GM12878 (cell line): ENCODE results near the gene TMEM144. TPM values are rescaled to one million over a fixed set of nuclear protein-coding genes. Genes with fewer than 3 reads are reported as not detected.

Experiments
- ATAC-seq: fragments of 200-7000 bp; cut with Tn5 transposase; 3 replicates; pipeline ENCODE4 v1.9.1; 2020; ENCODE audit warnings: mild to moderate bottlenecking, moderate library complexity
- BruUV-seq: library from RNA; stranded (reverse); fragments of 400-500 nt; replicated peaks from 2 replicates; lab custom pipeline; 2021; lab: Mats Ljungman, UMichigan
- CTCF ChIA-PET: fragments of 300-600 bp; sonication (Branson Sonifier 250); formaldehyde crosslinking; extraction: SDS; loops from one replicate; lab custom pipeline; 2021; ENCODE audit warnings: inconsistent platforms; lab: Yijun Ruan, JAX
- POLR2A ChIA-PET: fragments of 350-600 bp; formaldehyde crosslinking; extraction: SDS; loops from one replicate; lab custom pipeline; 2021; ENCODE audit warnings: inconsistent platforms; lab: Charles Lee
- RAD21 ChIA-PET: fragments of 300-600 bp; sonication (Branson Sonifier 250); formaldehyde crosslinking; loops from one replicate; lab custom pipeline; 2023; ENCODE audit warnings: antibody characterized with exemption; ENCODE audit not compliant: unreplicated experiment; lab: Charles Lee
- SMC1A ChIA-PET: fragments of 300-600 bp; sonication (Branson Sonifier 250); formaldehyde crosslinking; loops from one replicate; lab custom pipeline; 2023; ENCODE audit not compliant: unreplicated experiment, uncharacterized antibody; lab: Charles Lee
- DNase-seq: peaks from one replicate; pipeline ENCODE4 v3.0.0-alpha.2; 2011; ENCODE audit warnings: low read depth, low spot score
- FAIRE-seq: peaks from 3 replicates; lab custom pipeline; 2011; peaks lifted over from hg19 to GRCh38; lab: Jason Lieb, UNC
- H2AFZ ChIP-seq: 2 replicates; pipeline ENCODE4 v1.6.0; 2011; ENCODE audit warnings: low read depth, low read length, control low read depth; ENCODE audit not compliant: control insufficient read depth
- H3K27ac ChIP-seq: 2 replicates; pipeline ENCODE4 v1.5.1; 2011; ENCODE audit warnings: control low read depth; ENCODE audit not compliant: control insufficient read depth, insufficient read depth
- H3K27me3 ChIP-seq, 2 experiments: replicated peaks in 1 of 2; 2 replicates each; pipeline versions ENCODE4 v1.6.0 to v1.6.1; 2011; ENCODE audit warnings: low read length in 1 of 2; ENCODE audit not compliant: control insufficient read depth in 2 of 2, insufficient read depth in 2 of 2
- H3K36me3 ChIP-seq, 2 experiments: 2 replicates each; pipeline ENCODE4 v1.5.1; 2011; ENCODE audit warnings: low read length in 1 of 2; ENCODE audit not compliant: control insufficient read depth in 2 of 2, insufficient read depth in 2 of 2
- H3K4me1 ChIP-seq: 2 replicates; pipeline ENCODE4 v1.6.1; 2011; ENCODE audit warnings: mild to moderate bottlenecking, low read length, moderate library complexity, mixed read lengths; ENCODE audit not compliant: control insufficient read depth, insufficient read depth
- H3K4me2 ChIP-seq: 2 replicates; pipeline ENCODE4 v1.6.0; 2011; ENCODE audit warnings: control low read depth; ENCODE audit not compliant: control insufficient read depth, insufficient read depth
- H3K4me3 ChIP-seq: fragments of 200-600 bp; sonication (generic); 2 replicates; pipeline ENCODE4 v1.5.1; 2016
- H3K79me2 ChIP-seq: 2 replicates; pipeline ENCODE4 v1.6.0; 2011; ENCODE audit warnings: low read length; ENCODE audit not compliant: control insufficient read depth, insufficient read depth
- H3K9ac ChIP-seq: 2 replicates; pipeline ENCODE4 v1.8.0; 2011; ENCODE audit warnings: low read length, control low read depth, mixed read lengths; ENCODE audit not compliant: control insufficient read depth, insufficient read depth
- H3K9me3 ChIP-seq: replicated peaks from 3 replicates; pipeline ENCODE4 v1.5.1; 2011; ENCODE audit warnings: mild to moderate bottlenecking, low read length; ENCODE audit not compliant: control insufficient read depth, insufficient read depth
- H4K20me1 ChIP-seq: 2 replicates; pipeline ENCODE4 v1.6.0; 2011; ENCODE audit not compliant: control insufficient read depth, insufficient read depth
- ASH2L ChIP-seq: fragments of 300-600, 200-600 bp; sonication (generic); IDR thresholded peaks from 2 replicates; pipeline ENCODE4 v1.6.1; 2017; ENCODE audit warnings: low read depth, mild to moderate bottlenecking, borderline replicate concordance
- ATF7 ChIP-seq: fragments of 450-650 bp; IDR thresholded peaks from 2 replicates; pipeline ENCODE4 v1.6.1; 2016; ENCODE audit warnings: low read depth, mild to moderate bottlenecking
- CBFB ChIP-seq: IDR thresholded peaks from 2 replicates; pipeline ENCODE4 v1.6.1; 2016; ENCODE audit warnings: antibody characterized with exemption, low read depth
- ESRRA ChIP-seq: IDR thresholded peaks from 2 replicates; pipeline ENCODE4 v1.6.1; 2012; ENCODE audit warnings: mild to moderate bottlenecking, low read length, improper control_type of control experiment
- ETV6 ChIP-seq, 2 experiments: fragments of 450-650 bp in 1 of 2; IDR thresholded peaks in 1 of 2; conservative IDR thresholded peaks in 1 of 2; 2 replicates each; pipeline ENCODE4 v1.6.1; 2014; ENCODE audit warnings: antibody characterized with exemption in 1 of 2, borderline replicate concordance in 1 of 2, low read depth in 1 of 2, mild to moderate bottlenecking in 1 of 2, moderate library complexity in 1 of 2
- HSF1 ChIP-seq: fragments of 150-350 bp; IDR thresholded peaks from 2 replicates; pipeline ENCODE4 v1.6.1; 2014; ENCODE audit warnings: mild to moderate bottlenecking, low read depth, low read length
- IKZF2 ChIP-seq, 2 experiments: fragments of 450-650 bp; IDR thresholded peaks; 2 replicates each; pipeline ENCODE4 v1.6.1; 2017; ENCODE audit warnings: mild to moderate bottlenecking in 2 of 2, moderate library complexity in 2 of 2
- MXI1 ChIP-seq: fragments of 150-350 bp; IDR thresholded peaks from 2 replicates; pipeline ENCODE4 v1.6.1; 2011; ENCODE audit warnings: low read depth, mild to moderate bottlenecking, inconsistent platforms, low read length, improper control_type of control experiment
- POLR2A ChIP-seq: IDR thresholded peaks from 2 replicates; pipeline ENCODE4 v1.6.1; 2011; ENCODE audit warnings: low read depth, mild to moderate bottlenecking, low read length
- POLR2AphosphoS2 ChIP-seq: IDR thresholded peaks from 2 replicates; pipeline ENCODE4 v1.6.1; 2011; ENCODE audit warnings: low read depth, mild to moderate bottlenecking, low read length, improper control_type of control experiment, moderate library complexity
- RAD21 ChIP-seq: IDR thresholded peaks from 2 replicates; pipeline ENCODE4 v1.6.1; 2011; ENCODE audit warnings: mild to moderate bottlenecking, low read depth, low read length, moderate library complexity; ENCODE audit not compliant: insufficient read depth
- RELB ChIP-seq: fragments of 450-650 bp; IDR thresholded peaks from 2 replicates; pipeline ENCODE4 v1.6.1; 2017; ENCODE audit warnings: low read depth, mild to moderate bottlenecking, moderate library complexity
- SMAD1 ChIP-seq: fragments of 450-650 bp; IDR thresholded peaks from 2 replicates; pipeline ENCODE4 v1.6.1; 2018; ENCODE audit warnings: mild to moderate bottlenecking, low read depth; ENCODE audit not compliant: partially characterized antibody
- SMAD5 ChIP-seq: IDR thresholded peaks from 2 replicates; pipeline ENCODE4 v1.6.1; 2016; ENCODE audit warnings: antibody characterized with exemption, low read depth
- ZNF274 ChIP-seq: IDR thresholded peaks from one replicate; pipeline ENCODE4 v1.8.0; 2011; ENCODE audit not compliant: insufficient read length, insufficient read depth
- WGBS: methylation state at CpG from one replicate; pipeline ENCODE4 v1.1.6; 2016; ENCODE audit warnings: low lambda C conversion rate; ENCODE audit not compliant: insufficient replicate concordance, insufficient coverage; ENCODE audit errors: missing lambda C conversion rate; 5-methylcytosine and 5-hydroxymethylcytosine counted together
- in situ Hi-C: fragments of 300-500 bp; cut with MboI; formaldehyde crosslinking; loops from 9 replicates; pipeline ENCODE4 v1.14.3; 2018; ENCODE audit warnings: mixed read lengths
- intact Hi-C: fragments of 100-400 bp; cut with micrococcal nuclease; formaldehyde crosslinking; loops from one replicate; pipeline ENCODE4 v1.14.2; 2022; ENCODE audit not compliant: unreplicated experiment
- polyA plus RNA-seq, 11 experiments: library from polyadenylated mRNA; depleted of rRNA in 4 of 11; unstranded in 6 of 11; stranded (reverse) in 5 of 11; fragments of >200 nt; fragmentation: Nextera tagmentation in 4 of 11; fragmentation: Illumina TruSeq in 1 of 11; extraction: Ambion mirVana in 4 of 11; extraction: Trizol in 1 of 11; gene quantifications; 1 replicate in 1 of 11; 2 replicates in 10 of 11; pipeline versions ENCODE4 v1.2.1 to v1.2.3, GENCODE V29; 2011 to 2016; ENCODE audit warnings: inconsistent platforms in 2 of 11, missing spikeins in 2 of 11, low read depth in 1 of 11
- total RNA-seq, 4 experiments: library from RNA; depleted of rRNA in 3 of 4; stranded (reverse); fragments of >200 nt in 3 of 4; fragmentation: Illumina TruSeq in 1 of 4; extraction: Trizol in 1 of 4; gene quantifications; 2 replicates each; pipeline versions ENCODE4 v1.2.1 to v1.2.3, GENCODE V29; 2013 to 2021

TMEM144 gene
- total and polyA plus RNA-seq, 10 of the 15 experiments (the other 5 are each of a cell fraction or from before 2014, with no cell fraction given): 0.08 to 1.8 (median 1.4) TPM

GRCh38 chr4:158162631-158163030 is 47.7 kb upstream of the TMEM144 start:
- no peak overlapping the region for H3K9ac ChIP-seq
- in situ Hi-C loops: no loop called here
- no peaks in the 10 kb centered on the region for H3K27me3 ChIP-seq
- ChIA-PET POLR2A (no interaction called here), RAD21 (no interaction called here), CTCF (interaction anchor here (0.8 kb wide), 1 partner anchor 23 kb away, joined by 3 read pairs; no protein-coding TSS in a partner anchor), SMC1A (interaction anchor here (0.6 kb wide), 1 partner anchor 26 kb away, joined by 3 read pairs; no protein-coding TSS in a partner anchor)
- no peaks in the 10 kb centered on the region for H4K20me1 ChIP-seq
- TF ChIP-seq HSF1 (no peak), SMAD1 (no peak), POLR2A (no peak), RAD21 (no peak), MXI1 (no peak), ESRRA (no peak), ATF7 (no peak), ETV6 (conservative IDR thresholded peaks at IDR 0.05 in 1 of 2, IDR thresholded peaks at IDR 0.05 in 1 of 2; ENCODE audit: borderline replicate concordance in 1 of 2, low read depth in 1 of 2) (no peak), IKZF2 (IDR thresholded peaks at IDR 0.05) (no peak), RELB (no peak), ZNF274 (no peak), SMAD5 (no peak), CBFB (no peak), ASH2L (no peak), POLR2AphosphoS2 (no peak)
- ATAC-seq: no peak
- intact Hi-C loops: no loop called here
- H3K79me2 ChIP-seq: no peaks in the 10 kb centered on the region
- H3K9me3 ChIP-seq: no peaks in the 10 kb centered on the region
- no peak overlapping the region for H2AFZ ChIP-seq
- no peak for DNase-seq
- H3K36me3 ChIP-seq: no peaks in the 10 kb centered on the region
- no peak overlapping the region for H3K4me2 ChIP-seq
- no peaks in the 10 kb centered on the region for H3K4me1 ChIP-seq
- no peak for FAIRE-seq
- BruUV-seq: no TSS peak
- WGBS: 26% methylated on average over 5 of the region's 5 CpGs
- H3K27ac ChIP-seq: no peak overlapping the region
- H3K4me3 ChIP-seq: no peak overlapping the region
